HL-60 (cell line): ENCODE results near the gene CNTNAP2.

ENCODE experiments used
- DNase-seq, 2 experiments: peaks; one replicate each; pipeline ENCODE4 v3.0.0-alpha.2; 2010 to 2020; ENCODE audit warnings: low read depth in 1 of 2, low spot score in 1 of 2
- H3K27ac ChIP-seq: fragments of 250-450 bp; sonication (Bioruptor Pico); replicated peaks from 2 replicates; pipeline ENCODE4 v1.5.1; 2020; ENCODE audit warnings: mild to moderate bottlenecking, moderate library complexity
- H3K27me3 ChIP-seq: fragments of 250-450 bp; sonication (Bioruptor Pico); 2 replicates; pipeline ENCODE4 v1.5.1; 2021; ENCODE audit warnings: mild to moderate bottlenecking, moderate library complexity; ENCODE audit not compliant: insufficient read depth, poor library complexity, severe bottlenecking
- H3K4me3 ChIP-seq: replicated peaks from 2 replicates; pipeline ENCODE4 v1.5.1; 2011; ENCODE audit warnings: mild to moderate bottlenecking, control low read depth, low read length; ENCODE audit not compliant: insufficient read depth
- CTCF ChIP-seq: IDR thresholded peaks from one replicate; pipeline ENCODE4 v1.5.1; 2011; ENCODE audit warnings: low read length, control low read depth, inconsistent platforms; ENCODE audit not compliant: insufficient read depth
- GABPA ChIP-seq: IDR thresholded peaks from 2 replicates; pipeline ENCODE4 v1.6.1; 2012; ENCODE audit warnings: low read depth
- POLR2AphosphoS5 ChIP-seq: IDR thresholded peaks from 2 replicates; pipeline ENCODE4 v1.6.1; 2012; ENCODE audit warnings: low read depth
- SPI1 ChIP-seq: IDR thresholded peaks from 2 replicates; pipeline ENCODE4 v1.6.1; 2012; ENCODE audit warnings: low read depth, mild to moderate bottlenecking, borderline replicate concordance
- TF ChIP-seq, protein P1 (sequence below): IDR thresholded peaks from 2 replicates; pipeline ENCODE4 v1.6.1; 2012; ENCODE audit warnings: low read depth; ENCODE audit not compliant: insufficient replicate concordance

CNTNAP2 gene

GRCh38 chr7:146129296-146129695 lies 12.7 kb downstream of the CNTNAP2 start:
- Histone ChIP-seq H3K27me3 (no peaks in the 10 kb centered on the region), H3K4me3 (no peak overlapping the region), H3K27ac (no peak overlapping the region)
- TF ChIP-seq GABPA (no peak), CTCF (no peak), POLR2AphosphoS5 (no peak), SPI1 (no peak)
- TF ChIP-seq, protein P1, sequence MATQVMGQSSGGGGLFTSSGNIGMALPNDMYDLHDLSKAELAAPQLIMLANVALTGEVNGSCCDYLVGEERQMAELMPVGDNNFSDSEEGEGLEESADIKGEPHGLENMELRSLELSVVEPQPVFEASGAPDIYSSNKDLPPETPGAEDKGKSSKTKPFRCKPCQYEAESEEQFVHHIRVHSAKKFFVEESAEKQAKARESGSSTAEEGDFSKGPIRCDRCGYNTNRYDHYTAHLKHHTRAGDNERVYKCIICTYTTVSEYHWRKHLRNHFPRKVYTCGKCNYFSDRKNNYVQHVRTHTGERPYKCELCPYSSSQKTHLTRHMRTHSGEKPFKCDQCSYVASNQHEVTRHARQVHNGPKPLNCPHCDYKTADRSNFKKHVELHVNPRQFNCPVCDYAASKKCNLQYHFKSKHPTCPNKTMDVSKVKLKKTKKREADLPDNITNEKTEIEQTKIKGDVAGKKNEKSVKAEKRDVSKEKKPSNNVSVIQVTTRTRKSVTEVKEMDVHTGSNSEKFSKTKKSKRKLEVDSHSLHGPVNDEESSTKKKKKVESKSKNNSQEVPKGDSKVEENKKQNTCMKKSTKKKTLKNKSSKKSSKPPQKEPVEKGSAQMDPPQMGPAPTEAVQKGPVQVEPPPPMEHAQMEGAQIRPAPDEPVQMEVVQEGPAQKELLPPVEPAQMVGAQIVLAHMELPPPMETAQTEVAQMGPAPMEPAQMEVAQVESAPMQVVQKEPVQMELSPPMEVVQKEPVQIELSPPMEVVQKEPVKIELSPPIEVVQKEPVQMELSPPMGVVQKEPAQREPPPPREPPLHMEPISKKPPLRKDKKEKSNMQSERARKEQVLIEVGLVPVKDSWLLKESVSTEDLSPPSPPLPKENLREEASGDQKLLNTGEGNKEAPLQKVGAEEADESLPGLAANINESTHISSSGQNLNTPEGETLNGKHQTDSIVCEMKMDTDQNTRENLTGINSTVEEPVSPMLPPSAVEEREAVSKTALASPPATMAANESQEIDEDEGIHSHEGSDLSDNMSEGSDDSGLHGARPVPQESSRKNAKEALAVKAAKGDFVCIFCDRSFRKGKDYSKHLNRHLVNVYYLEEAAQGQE: no peak
- DNase-seq: no peak

DNA sequence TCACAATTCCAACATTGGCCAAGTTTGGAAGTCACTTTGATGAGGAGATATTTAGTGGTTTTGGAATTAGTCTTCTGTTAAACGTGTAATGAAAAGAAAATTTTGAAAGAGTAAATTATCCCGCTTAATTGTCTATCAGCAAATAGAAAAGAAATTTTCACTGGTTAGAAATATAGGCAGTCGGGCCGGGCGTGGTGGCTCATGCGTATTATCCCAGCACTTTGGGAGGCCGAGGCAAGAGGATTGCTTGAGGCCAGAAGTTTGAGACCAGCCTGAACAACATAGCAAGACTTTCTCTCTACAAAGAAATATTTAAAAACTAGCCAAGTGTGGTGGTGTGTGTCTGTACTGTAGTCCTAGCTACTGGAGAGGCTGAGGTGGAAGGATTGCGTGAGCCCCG lies 13.4 kb downstream of the CNTNAP2 start:
- no peak overlapping the region for H3K27ac ChIP-seq
- H3K4me3 ChIP-seq: no peak overlapping the region
- H3K27me3 ChIP-seq: no peaks in the 10 kb centered on the region
- no peak for DNase-seq
- TF ChIP-seq, protein P1: no peak
- no peak for TF ChIP-seq POLR2AphosphoS5
- no peak for TF ChIP-seq GABPA
- TF ChIP-seq CTCF: no peak
- TF ChIP-seq SPI1: no peak

DNA sequence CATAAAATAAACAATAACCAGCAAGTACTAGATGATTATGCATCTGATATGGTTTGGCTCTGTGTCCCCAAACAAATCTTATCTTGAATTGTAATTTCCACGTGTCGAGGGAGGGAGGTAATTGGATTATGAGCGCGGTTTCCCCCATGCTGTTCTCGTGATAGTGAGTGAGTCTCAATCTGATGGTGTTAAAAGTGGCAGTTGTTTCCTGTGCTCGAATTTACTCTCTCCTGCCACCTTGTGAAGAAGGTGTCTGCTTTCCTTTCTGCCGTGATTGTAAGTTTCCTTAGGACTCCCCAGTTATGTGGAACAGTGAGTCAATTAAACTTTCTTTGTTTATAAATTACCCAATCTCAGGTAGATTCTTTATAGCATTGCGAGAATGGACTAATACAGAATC lies 15.1 kb downstream of the CNTNAP2 start:
- Histone ChIP-seq H3K27me3 (no peaks in the 10 kb centered on the region), H3K27ac (no peak overlapping the region), H3K4me3 (no peak overlapping the region)
- DNase-seq: no peak
- TF ChIP-seq SPI1: no peak
- TF ChIP-seq GABPA: no peak
- TF ChIP-seq, protein P1: no peak
- TF ChIP-seq CTCF: no peak
- TF ChIP-seq POLR2AphosphoS5: no peak
